Measurements from ENCODE around the gene PELI1.

PELI1 gene

DNA sequence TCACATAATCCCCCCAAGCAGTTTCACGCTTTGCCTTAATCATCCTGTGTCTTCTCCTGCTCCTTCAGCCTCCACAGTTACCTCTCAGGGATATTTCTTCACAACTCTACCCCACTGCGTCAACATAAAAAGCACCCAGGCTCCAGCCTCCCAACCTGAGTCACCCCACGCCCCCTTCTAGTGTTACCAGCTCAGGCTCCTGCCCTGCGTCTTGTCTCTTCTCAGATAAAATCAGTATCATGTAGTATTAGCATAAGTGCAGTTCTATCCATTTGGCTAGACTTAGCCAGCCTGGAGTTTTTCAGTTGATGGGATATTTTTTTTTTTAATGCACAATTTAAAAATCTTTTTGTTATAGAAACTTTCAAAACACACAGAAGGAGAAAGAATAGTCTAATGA, 9.6 kb upstream of the PELI1 start:
- DNase-seq (ENCODE audit: low spot score), result no peak

DNA sequence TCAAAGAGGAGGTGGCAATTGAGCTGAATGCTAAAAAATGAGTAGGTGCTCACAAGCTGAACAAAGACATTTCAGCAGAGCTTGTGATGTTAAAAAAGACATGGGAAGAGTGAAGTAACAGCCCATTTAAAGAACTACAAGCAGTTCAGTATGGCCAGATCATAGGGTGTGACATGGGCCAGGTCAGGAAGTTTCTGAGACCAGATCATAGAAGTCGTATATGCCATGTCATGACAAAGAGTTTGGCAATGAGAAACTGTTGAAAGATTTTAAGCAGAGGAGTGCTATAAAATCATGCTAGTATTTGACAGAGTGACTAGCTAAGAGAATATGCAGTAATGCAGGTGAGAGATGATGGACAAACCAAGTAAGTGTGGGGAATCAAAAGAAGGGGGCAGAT, 7.3 kb upstream of the PELI1 start:
- no peak for DNase-seq (ENCODE audit: low spot score)

- no peak for DNase-seq (ENCODE audit: low spot score)
Observed at GRCh38 chr2:64145714-64146113, 1.5 kb upstream of the PELI1 start.

DNA sequence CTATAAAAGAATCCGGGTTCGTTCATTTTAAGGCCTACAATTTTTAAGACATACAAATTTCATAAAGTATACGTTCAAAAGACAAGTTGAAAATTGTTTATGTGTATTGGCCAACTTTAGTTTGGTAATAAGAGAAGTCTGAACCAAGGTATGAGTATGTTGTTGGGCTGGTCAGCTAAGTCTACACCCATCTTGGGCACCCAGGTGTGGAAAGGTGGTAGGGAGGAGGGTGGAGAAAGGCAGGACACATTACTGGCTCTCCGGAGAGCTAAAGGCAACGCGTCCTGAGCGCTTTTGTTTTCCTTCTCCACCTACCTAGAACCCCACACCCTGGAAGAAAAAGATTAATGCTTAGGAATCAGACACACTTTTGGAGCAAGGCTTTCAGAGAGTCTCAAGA, 899 bp upstream of the PELI1 start:
- DNase-seq (ENCODE audit: low spot score), result no peak

DNA sequence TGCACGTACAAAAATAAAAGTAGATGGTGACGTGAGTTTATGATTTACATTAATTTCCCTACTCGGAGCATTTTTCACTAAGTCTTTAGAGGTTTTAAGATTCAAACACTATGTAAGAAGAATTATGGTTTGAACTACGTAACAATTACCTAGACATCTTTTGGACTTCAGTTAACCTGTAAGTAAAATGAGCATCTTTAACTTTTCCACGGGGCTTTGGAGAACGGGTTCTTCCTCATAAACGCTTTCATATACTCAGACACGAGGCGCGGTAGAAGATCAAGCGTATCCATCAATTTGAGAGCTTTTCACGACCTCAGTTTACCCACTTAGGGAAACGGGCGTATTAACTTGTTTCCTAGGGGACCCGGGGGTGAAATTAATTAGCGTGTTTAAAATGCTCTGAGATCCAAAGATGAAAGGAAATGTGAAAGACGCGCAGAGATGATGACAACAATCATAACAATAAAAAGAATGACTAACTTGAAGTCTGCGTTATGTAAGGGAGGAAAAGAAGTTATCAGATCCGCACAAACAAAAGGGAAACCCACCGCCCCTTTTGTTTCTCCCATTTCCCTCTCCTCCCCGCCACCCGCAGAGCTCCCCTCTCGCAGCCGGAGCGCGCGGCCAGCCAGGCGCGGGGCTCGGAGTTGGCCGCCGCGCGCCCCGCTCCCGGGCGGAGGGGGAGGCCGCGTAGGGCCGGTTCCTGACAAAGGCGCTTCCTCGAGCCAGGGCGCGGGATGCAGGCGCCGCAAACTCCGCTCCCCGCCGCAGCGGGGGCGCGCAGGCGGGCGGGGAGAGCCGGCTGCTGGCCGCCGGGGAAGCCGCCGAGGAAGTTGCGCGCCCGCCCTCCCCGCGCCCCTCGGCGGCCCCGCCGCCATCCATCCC, 807 bp downstream of the PELI1 start:
- DNase-seq (ENCODE audit: low spot score), result no peak

DNA sequence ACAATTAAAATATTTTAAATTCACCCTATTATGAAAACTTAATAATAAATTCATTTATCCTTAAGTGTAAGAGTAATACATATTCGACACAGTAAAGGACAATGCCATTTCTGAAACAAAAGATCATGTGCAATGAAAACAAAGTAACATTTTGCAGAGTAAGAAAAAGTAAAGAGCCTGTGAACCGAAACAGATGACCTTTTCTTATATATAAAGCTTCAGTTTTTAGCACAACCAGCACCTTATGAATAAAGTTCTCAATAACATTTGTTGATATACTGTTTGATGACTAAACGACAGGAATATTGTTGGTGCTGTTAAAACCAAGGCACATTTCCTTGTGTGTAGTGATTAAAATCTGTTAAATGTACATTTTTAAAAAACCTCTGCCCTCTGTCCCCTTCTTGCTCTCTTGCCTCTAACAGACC, 1.5 kb downstream of the PELI1 start:
- DNase-seq (ENCODE audit: low spot score), result no peak

DNA sequence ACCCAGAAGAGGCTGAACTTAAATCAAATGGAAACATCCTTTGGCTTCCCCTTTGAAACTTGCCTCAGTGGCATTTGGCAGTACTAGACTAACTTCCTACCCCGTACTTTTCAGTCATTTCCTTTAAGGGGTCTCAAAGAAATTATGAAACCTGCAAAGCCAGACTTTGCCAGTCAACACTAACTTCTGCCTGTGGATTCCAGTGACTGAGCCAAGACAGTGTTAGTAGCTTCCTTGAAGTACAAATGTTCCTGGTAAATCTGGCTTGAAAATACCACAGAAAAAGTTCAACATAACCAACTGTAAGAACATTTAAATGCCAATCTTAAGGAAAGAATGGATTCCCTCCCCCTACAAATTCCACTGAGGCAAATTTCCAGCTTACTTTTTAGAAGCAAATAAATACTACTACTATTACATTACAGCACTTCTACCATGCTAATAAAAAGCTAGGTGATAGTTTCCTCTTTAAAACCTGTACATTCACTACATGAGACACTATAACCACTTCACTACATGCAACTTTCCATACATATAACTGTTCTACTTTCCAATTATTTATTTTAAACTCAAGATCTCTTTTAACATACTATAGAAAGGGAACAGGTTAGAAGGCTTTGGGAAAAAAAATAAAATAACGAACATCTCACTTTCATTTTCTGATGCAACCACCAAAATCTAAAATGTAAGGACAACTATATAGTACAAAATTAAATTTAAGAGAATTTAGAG, 2.4 kb downstream of the PELI1 start:
- no peak for DNase-seq (ENCODE audit: low spot score)

GRCh38 chr2:64140665-64141200, 3.5 kb downstream of the PELI1 start:
- no peak for DNase-seq (ENCODE audit: low spot score)

- DNase-seq (ENCODE audit: low spot score), result no peak
Observed at GRCh38 chr2:64139956-64140355, 4.3 kb downstream of the PELI1 start.

DNA sequence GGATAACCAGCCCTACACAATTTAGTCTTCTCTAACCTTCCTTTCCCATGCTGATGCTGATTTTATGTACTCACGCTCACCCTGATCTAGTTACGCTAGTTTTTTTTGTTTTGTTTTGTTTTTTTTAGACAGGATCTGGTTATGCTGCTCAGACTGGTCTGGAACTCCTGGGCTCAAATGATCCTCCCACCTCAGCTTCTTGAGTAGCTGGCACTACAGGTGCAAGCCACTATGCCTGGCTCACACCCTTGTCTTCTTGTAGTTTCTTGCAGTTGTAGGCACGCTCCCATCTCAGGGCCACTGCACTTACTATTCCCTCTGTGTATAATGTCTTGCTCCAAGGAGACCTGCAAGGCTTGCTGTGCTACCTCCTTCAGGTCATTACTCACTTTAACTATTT, 6.2 kb downstream of the PELI1 start:
- no peak for DNase-seq (ENCODE audit: low spot score)

DNA sequence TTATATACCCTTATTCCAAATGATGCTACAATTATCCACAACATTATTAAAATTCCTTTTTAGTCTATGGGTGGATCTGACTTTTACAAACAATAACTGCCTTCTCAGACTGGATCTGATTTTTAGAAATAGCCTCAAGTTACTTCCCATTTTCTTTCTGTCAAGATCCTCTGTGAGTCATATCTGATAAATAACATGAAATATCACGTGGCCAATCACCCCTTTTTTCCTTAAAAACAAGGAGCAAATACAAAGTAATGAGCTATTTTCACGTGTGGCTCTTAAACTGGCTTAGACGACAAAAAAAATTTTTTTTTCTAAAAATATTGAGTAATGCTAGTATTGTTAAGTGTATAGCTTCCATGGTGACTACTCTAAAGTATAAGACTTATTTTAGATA, 6.7 kb downstream of the PELI1 start:
- no peak for DNase-seq (ENCODE audit: low spot score)

DNA sequence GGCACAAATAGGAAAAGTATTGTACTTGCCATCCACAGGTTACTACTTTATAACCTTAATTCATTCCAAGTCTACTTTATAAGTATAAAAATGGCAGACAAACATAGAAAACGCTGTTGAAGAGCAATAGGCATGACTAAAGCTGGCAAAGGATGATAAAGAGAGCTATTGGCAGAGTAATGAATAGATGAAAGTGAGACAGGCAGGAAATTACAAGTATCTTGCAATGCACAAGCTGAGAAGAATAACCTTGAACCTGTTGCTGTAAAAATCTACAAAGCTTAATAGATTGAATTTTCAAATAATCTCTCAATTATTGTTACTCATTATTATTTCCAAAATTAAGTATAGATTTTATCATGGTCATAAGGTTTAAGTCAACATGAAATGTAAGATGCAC, 8.8 kb downstream of the PELI1 start:
- no peak for DNase-seq (ENCODE audit: low spot score)

DNA sequence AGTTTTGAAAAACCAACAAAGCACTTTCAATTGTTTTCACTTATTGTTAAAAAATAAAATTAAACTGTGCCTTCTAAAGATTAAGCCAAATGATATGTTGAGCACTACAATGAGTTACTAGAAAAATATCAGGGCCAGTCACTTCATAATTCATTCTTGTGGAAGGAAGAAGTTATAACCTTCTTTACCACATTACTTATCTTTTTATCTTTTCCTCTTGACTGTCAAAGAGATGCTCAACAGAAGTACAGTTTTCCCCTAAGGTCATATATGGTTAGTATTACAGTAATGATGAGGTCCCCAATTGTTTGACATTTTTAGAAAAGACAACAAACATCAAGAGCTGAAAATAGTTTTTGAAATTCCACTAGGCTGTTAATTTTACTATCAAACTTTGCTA, 9.4 kb downstream of the PELI1 start:
- no peak for DNase-seq (ENCODE audit: low spot score)

DNA sequence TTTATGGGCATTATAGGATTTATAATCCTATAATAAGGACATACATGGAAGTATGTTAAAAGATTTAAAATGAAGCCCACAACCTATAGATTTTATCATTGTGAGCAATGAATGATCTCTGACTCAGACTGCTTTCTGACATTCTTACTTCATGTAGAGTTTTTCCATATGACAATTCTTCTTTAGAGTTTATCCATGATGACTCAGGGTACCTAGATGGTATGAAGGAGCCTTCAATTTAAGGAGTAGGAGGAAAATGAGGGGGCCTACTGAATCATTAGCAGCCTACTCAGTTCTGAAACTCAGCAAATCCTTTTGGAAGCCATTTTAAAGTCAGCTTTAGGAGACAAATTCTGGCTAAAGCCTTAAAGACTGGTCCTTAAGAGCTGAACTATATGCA, 10.4 kb downstream of the PELI1 start:
- no peak for DNase-seq (ENCODE audit: low spot score)

DNA sequence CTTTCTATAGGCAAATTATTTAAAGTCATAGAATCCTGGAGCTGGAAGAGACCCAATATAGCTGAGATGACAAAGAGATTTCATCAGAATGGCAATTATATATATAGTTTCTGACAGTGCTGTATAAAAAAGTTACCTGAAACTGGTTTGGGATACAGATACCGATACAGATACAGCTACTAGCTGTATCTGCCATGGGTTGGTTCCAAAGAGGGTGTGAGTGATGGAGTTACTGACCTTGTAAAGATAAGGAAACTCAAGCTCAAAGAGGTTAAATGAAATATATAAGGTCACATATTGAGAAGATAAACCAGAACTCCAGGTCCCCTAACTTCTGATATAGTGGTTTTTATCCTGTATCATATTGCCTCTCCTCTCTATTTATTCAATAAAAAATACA, 10.9 kb downstream of the PELI1 start:
- no peak for DNase-seq (ENCODE audit: low spot score)

DNA sequence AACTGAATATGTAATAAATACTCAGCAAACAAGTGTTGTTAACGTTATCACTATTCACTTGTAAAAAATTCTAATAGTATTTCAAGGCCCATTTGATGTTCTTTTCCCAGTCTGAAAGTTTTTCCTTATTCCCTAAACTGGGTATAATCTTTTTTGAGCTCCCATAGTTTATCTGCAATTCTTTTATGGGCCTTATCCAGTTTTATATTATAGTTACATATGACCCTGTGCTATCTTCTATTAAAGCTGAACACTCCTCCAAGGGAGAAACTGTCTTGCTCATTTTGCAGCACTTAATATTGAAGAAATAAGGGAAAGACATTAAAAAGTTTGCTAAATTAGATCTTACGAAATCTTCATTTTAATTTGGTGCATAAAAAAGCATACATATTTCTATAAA, 13.9 kb downstream of the PELI1 start:
- DNase-seq (ENCODE audit: low spot score), result no peak

DNA sequence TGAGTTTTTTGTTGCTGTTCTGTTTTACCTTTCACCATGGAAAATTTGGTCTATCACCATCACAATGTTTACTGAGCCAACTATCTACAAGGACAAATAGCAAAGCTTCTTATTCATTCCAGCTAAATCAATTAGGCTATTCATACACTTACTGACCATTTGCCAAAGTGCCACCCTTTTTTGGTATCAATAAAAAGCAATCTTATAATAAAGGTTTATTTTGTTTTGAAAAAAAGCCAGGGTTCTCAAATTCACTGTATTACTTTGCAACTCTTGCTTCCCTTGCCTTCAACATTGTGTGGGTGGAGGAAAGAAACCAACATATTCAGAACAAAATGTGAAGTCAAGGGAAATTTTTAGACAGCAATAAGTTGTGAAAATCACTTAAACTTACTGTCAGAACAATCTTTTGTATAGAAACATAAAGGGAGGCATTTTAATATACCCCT, 15.3 kb downstream of the PELI1 start:
- no peak for DNase-seq (ENCODE audit: low spot score)

- DNase-seq (ENCODE audit: low spot score), result no peak
Observed at GRCh38 chr2:64128406-64128805, 15.8 kb downstream of the PELI1 start.

GRCh38 chr2:64127119-64127518, 17.1 kb downstream of the PELI1 start:
- DNase-seq (ENCODE audit: low spot score), result no peak

- DNase-seq (ENCODE audit: low spot score), result no peak
Observed at GRCh38 chr2:64126601-64127000, 17.6 kb downstream of the PELI1 start.

DNA sequence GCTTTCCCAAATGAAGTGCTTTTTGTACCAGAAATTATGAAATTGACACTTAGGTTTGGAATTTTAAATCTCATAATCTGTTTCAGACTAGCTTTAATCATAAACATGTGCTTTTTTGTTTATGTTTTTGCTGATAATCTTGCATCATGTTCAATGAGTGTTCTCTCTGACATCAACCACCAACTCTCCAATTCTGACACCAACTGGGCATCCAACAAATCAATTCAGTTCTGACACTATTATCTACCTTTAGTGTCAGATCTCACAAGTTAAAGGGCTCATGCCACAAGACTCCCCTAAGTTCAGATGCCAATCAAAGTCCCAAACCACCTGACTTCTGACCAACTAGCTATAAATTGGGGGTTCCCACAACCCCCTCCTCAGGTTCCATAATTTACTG, 19.6 kb downstream of the PELI1 start:
- DNase-seq (ENCODE audit: low spot score), result no peak

DNA sequence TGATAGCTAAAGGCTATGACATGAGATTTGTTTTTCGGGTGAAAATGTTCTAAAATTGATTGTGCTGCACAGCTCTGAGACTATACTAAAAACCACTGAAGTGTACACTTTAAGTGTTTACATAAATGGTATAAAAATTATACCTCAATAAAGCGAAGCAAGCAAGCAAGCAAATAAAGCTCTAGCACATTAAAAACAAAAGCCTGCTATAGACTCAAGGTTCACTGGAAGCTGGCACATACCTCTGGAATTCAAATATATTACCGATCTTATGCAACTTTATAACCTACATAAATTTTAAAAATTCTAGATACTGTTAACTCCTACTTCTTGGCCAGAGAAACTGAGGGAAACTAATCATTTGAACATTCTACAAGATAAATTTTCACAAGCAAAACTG, 20.1 kb downstream of the PELI1 start:
- no peak for DNase-seq (ENCODE audit: low spot score)

- no peak for DNase-seq (ENCODE audit: low spot score)
Observed at GRCh38 chr2:64123740-64124139, 20.5 kb downstream of the PELI1 start.
